ENCODE results near the gene DGLUCY. TPM values are rescaled to one million over a fixed set of nuclear protein-coding genes. Genes with fewer than 3 reads are reported as not detected.

The DGLUCY gene
- total RNA-seq, 1 donor from 2014 or later = 20.0 TPM

DNA sequence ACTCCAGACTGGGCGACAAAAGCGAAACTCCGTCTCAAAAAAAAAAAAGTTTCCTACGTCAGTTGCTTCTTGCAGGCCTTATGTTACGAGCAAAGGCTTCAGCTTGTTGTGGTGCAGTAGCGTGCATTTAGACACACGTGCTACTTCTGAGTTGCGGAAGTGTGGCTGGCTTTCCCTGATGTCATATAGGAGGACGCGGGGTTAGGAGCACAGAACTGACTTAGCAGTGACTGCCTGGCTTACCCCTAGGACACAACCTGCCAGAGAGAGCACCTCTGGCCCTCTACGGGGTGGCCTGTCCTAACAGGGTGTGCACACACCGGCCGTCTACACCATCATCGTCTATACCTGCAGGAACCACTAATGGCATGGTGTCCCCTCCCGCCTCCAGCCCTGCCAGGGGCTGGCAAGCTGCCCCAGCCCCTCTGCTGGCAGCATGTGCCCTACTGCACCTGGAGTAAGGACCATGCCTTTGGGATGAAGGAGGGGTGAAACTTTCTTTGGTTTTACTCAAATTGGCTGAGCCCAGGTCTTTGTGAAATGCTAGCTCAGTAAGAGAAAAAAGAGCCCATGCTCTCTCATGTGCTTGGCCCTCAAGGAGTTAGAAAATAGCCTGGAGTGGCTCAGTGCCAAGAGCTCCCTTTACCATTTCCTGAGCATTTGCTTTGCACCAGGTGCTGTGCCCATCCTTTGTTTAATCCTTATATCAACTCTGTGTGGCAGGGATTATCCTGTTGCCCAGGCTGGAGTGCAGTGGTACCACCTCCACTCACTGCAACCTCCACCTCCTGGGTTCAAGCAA lies 132.4 kb downstream of the DGLUCY start:
- FAIRE-seq = no peak
- Mint-ChIP-seq H3K27me3 (ENCODE audit: low read depth, unreplicated experiment) (peaks cover 10% of the 10 kb centered on the region), H3K4me3 (ENCODE audit: unreplicated experiment) (no peak overlapping the region), H3K4me1 (ENCODE audit: low read depth, unreplicated experiment) (peaks cover 29% of the 10 kb centered on the region), H3K9me3 (ENCODE audit: unreplicated experiment) (peaks cover 9% of the 10 kb centered on the region), H3K27ac (ENCODE audit: unreplicated experiment) (no peak overlapping the region), H3K36me3 (ENCODE audit: low read depth, unreplicated experiment) (no peaks in the 10 kb centered on the region)
- Histone ChIP-seq H3K4me1 (ENCODE audit: insufficient read depth, low read length) (peaks cover 32% of the 10 kb centered on the region), H3K27me3 (ENCODE audit: insufficient read depth, low read length) (no peaks in the 10 kb centered on the region), H3K9ac (ENCODE audit: low read length) (no peak overlapping the region), H3K4me3 (ENCODE audit: insufficient read depth, low read depth, low read length) (no peak overlapping the region), H3K4me2 (ENCODE audit: low read length) (no peak overlapping the region), H2AFZ (ENCODE audit: low read depth, low read length) (no peak overlapping the region), H4K20me1 (ENCODE audit: insufficient read depth, low read length) (no peaks in the 10 kb centered on the region), H3K27ac (ENCODE audit: low read depth, low read length) (no peak overlapping the region), H3K79me2 (ENCODE audit: insufficient read depth, low read length) (no peaks in the 10 kb centered on the region), H3K36me3 (ENCODE audit: insufficient read depth, low read length) (no peaks in the 10 kb centered on the region), H3K9me3 (ENCODE audit: insufficient read depth, low read depth, low read length) (no peaks in the 10 kb centered on the region)
- no peak for DNase-seq (ENCODE audit: low read depth)
- TF ChIP-seq EZH2 (IDR thresholded peaks at IDR 0.05; ENCODE audit: insufficient read depth, low read length) (no peak), CTCF (IDR thresholded peaks at IDR 0.05; ENCODE audit: insufficient read depth, low read depth, low read length) (no peak)

DNA sequence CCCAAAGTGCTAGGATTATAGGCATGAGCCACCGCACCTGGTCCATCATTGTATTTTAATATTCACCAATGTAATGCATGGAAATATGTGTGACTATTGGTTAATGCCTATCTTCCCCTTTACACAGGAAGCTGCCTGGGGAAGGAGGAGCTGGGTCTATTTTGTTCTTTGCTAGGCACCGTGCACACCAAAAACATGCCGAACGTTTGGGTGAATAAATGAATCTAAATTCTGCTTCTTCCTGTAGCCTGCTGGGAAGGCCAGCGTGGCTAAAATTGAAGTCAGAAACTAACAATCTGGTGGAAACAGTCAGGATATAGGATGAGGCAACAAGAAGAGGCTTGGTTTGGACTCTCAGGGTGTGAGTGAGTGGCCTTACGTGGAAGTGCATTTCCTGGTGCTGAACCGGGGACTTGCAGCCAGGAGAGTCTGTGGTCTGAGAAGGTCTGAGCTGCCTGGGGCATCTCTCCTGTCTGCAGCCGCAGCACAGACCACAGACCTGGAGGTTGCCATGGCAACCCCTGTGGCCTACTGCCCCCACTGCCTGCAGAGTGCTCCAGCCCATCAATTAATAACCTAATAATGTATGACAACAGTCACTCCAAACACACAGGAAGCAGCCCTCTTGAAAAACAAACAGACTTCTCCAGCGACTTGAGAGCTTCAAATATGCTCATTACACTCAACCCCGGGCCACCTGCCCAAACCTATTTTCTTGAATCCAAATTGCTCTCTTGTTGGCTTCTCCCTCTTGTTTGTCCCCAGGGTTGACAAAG lies 136.2 kb downstream of the DGLUCY start:
- H2AFZ ChIP-seq (ENCODE audit: low read depth, low read length) = peak overlapping the region; percentile 9
- no peak overlapping the region for H3K4me3 ChIP-seq (ENCODE audit: insufficient read depth, low read depth, low read length)
- H3K79me2 ChIP-seq (ENCODE audit: insufficient read depth, low read length) = no peaks in the 10 kb centered on the region
- no peak overlapping the region for H3K9ac ChIP-seq (ENCODE audit: low read length)
- DNase-seq (ENCODE audit: low read depth) (peak; percentile 74), FAIRE-seq (no peak)
- no peak overlapping the region for H3K27ac ChIP-seq (ENCODE audit: low read depth, low read length)
- Mint-ChIP-seq H3K27me3 (ENCODE audit: low read depth, unreplicated experiment) (peaks cover 7% of the 10 kb centered on the region), H3K27ac (ENCODE audit: unreplicated experiment) (peak overlapping the region; percentile 62), H3K36me3 (ENCODE audit: low read depth, unreplicated experiment) (no peaks in the 10 kb centered on the region), H3K4me3 (ENCODE audit: unreplicated experiment) (no peak overlapping the region), H3K9me3 (ENCODE audit: unreplicated experiment) (peaks cover 5% of the 10 kb centered on the region), H3K4me1 (ENCODE audit: low read depth, unreplicated experiment) (peaks cover 11% of the 10 kb centered on the region)
- H3K9me3 ChIP-seq (ENCODE audit: insufficient read depth, low read depth, low read length) = no peaks in the 10 kb centered on the region
- peak overlapping the region; percentile 36 for H3K4me2 ChIP-seq (ENCODE audit: low read length)
- no peaks in the 10 kb centered on the region for H3K36me3 ChIP-seq (ENCODE audit: insufficient read depth, low read length)
- no peak for TF ChIP-seq EZH2 (IDR thresholded peaks at IDR 0.05; ENCODE audit: insufficient read depth, low read length)
- no peak for TF ChIP-seq CTCF (IDR thresholded peaks at IDR 0.05; ENCODE audit: insufficient read depth, low read depth, low read length)
- H3K27me3 ChIP-seq (ENCODE audit: insufficient read depth, low read length) = peaks cover 2% of the 10 kb centered on the region
- no peaks in the 10 kb centered on the region for H4K20me1 ChIP-seq (ENCODE audit: insufficient read depth, low read length)
- H3K4me1 ChIP-seq (ENCODE audit: insufficient read depth, low read length) = peaks cover 10% of the 10 kb centered on the region
